HPDE6-E6E7 (cell line): ENCODE measurements around the gene NEO1.

ENCODE experiments used
- DNase-seq: peaks from one replicate; pipeline ENCODE4 v3.0.0; 2011; ENCODE audit warnings: missing footprints; ENCODE audit errors: extremely low spot score

NEO1 gene, protein sequence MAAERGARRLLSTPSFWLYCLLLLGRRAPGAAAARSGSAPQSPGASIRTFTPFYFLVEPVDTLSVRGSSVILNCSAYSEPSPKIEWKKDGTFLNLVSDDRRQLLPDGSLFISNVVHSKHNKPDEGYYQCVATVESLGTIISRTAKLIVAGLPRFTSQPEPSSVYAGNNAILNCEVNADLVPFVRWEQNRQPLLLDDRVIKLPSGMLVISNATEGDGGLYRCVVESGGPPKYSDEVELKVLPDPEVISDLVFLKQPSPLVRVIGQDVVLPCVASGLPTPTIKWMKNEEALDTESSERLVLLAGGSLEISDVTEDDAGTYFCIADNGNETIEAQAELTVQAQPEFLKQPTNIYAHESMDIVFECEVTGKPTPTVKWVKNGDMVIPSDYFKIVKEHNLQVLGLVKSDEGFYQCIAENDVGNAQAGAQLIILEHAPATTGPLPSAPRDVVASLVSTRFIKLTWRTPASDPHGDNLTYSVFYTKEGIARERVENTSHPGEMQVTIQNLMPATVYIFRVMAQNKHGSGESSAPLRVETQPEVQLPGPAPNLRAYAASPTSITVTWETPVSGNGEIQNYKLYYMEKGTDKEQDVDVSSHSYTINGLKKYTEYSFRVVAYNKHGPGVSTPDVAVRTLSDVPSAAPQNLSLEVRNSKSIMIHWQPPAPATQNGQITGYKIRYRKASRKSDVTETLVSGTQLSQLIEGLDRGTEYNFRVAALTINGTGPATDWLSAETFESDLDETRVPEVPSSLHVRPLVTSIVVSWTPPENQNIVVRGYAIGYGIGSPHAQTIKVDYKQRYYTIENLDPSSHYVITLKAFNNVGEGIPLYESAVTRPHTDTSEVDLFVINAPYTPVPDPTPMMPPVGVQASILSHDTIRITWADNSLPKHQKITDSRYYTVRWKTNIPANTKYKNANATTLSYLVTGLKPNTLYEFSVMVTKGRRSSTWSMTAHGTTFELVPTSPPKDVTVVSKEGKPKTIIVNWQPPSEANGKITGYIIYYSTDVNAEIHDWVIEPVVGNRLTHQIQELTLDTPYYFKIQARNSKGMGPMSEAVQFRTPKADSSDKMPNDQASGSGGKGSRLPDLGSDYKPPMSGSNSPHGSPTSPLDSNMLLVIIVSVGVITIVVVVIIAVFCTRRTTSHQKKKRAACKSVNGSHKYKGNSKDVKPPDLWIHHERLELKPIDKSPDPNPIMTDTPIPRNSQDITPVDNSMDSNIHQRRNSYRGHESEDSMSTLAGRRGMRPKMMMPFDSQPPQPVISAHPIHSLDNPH (N-terminal part only)

DNA sequence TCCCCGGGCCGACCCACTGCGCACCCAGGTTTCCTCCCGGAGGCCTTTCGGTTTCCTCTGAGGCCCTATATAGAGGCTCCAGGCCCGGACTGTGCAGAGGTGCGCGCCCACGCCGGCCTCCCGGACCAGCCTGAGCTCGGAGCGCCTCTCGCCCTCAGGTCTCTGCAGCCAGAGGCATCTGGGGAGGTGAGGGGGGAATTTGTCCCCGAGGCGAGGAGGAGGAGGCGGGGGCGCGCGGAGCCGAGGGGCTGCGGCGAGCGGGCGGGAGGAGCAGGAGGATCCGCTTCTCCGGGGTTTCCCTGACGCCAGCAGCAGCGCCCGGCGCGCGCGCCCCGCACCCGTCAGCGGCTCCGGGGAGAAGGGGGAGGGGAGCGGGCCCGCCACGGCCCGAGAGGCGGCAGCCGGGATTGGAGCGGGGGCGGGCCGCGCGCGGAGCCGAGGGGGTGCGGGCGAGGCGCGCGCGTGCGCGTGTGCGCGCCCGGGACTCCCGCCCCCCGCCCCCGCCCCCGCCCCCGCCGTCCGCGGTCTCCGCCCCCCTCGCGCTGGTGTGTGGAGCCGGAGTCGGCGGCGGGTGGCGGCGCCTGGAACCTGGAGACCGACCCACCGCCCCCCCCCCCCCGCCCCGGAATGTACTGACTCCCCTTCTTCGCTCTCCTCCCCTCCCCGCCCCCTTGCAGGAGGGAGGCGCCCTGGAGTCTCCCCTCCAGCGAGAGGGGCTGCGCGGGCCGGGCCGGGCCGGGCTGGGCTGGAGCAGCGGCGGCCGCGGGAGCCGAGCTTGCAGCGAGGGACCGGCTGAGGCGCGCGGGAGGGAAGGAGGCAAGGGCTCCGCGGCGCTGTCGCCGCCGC lies at the start of gene NEO1:
TSS of gene NEO1 (plus strand) at position 657 of the 846 bp plus-strand sequence. CDS start 213 bp downstream, outside the sequence.
- peak; percentile 54 for DNase-seq

- DNase-seq, result no peak
Measured at GRCh38 chr15:73004462-73004861, 47.8 kb upstream of the NEO1 start.

DNA sequence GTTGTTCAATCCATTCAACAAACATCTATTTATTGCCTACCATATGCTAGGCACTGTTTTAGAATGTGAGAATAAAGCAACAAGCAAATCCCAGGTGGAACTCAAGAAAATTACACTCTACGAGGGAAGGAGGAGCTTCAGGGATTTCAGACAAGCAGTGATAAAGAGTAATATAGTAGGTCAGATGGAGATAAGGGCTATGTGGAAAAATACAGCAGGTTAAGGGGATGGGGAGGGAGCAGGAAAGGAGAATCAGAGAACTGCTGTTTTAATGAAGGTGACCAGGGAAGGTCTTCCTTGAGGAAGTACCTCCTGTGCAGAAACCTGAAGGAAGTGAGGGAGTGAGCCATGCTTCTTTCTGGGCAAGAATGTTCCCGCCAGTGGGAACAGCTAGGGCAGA lies 47.2 kb upstream of the NEO1 start:
- DNase-seq, result no peak

- DNase-seq, result no peak
Measured at GRCh38 chr15:73005446-73005845, 46.8 kb upstream of the NEO1 start.

- DNase-seq, result no peak
Measured at GRCh38 chr15:73006523-73006922, 45.7 kb upstream of the NEO1 start.

GRCh38 chr15:73009066-73010056 lies 42.9 kb upstream of the NEO1 start:
- DNase-seq, result peak; percentile 11

GRCh38 chr15:73010154-73011152 lies 41.8 kb upstream of the NEO1 start:
- no peak for DNase-seq

GRCh38 chr15:73014904-73015303 lies 37.4 kb upstream of the NEO1 start:
- no peak for DNase-seq

GRCh38 chr15:73015493-73015892 lies 36.8 kb upstream of the NEO1 start:
- no peak for DNase-seq

DNA sequence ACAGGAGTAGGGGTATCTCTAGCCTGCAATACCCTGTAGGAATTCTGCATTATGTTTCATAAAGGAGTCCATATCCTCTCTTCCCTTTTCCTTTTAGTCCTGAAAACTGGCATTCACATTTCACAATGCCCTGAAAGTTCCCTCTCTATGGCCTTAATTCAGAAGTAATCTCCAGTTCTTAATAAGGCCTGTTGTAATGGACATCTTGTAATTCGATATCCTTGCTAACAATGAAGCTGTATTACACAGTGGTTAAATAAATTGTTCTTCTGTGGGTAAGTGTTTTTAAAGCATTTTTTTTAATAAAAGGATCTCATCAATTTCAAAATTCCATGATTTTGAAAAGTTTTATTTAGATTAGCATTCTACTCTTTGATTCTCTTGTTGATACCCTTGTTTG lies 34.3 kb upstream of the NEO1 start:
- DNase-seq, result no peak

GRCh38 chr15:73019154-73019553 lies 33.1 kb upstream of the NEO1 start:
- DNase-seq, result no peak

- no peak for DNase-seq
Measured at GRCh38 chr15:73019601-73020146, 32.6 kb upstream of the NEO1 start.

DNA sequence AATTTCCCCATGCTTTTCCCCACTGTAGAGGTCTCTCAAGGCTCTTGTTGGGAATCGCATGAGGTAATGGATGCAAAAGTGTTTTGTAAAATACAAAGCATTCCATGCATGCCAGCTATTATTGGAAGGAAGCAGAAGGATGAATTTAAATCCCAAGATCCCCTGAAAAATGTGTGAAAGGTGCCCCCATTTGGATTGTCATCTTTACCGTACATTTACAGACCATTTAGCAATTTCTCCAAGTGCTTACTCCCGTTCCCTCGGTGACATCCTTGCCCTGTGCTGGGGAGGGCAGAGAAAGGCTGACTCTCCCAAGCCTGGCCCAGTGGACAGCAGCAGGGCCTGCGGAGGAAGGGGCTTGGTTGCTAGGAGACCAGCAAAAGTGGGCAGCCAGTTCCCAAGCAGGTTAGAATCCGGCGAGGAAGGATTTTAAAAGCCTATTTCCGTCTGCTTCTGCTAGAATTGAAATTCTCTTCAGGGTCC lies 31.1 kb upstream of the NEO1 start:
- DNase-seq, result no peak

DNA sequence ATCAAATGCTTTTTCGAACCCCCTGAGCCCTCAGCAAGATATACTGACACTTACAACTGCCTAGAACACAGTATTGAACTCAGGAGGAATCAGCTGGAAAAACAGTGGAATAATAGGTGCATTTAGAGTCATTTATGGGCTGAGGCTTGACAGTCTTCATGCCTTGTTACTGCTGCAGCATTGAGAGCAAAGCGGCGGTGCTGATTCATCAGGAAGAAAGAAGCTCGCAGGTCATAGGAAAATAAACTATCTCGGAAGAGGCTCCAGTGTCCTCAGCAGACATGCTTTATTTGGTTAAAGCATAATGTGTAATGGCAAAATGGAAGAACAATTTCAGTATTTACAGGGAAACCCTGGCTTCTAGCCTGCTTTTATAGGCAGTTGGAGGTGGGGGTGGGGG lies 30.1 kb upstream of the NEO1 start:
- DNase-seq, result no peak

- DNase-seq, result no peak
Measured at GRCh38 chr15:73023071-73023470, 29.2 kb upstream of the NEO1 start.

DNA sequence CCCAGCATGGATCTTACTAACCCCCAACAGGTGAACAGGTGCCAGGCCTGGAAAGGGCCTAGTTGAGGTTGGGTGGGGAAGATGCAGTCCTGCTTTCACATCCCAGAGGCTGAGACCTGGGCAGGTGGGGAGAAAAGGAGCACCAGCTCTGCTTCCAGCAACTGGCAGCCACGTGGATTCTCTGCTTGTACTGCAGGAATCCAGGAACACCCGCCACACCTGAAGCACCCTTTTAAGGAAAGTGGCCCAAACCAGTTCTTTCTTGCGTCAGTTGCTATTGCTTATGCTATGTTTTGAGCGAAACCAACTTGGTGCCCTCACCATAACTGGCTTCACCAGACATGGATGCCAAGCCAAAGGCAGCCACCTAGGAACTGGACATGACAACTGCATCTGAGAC lies 28.1 kb upstream of the NEO1 start:
- DNase-seq, result no peak

DNA sequence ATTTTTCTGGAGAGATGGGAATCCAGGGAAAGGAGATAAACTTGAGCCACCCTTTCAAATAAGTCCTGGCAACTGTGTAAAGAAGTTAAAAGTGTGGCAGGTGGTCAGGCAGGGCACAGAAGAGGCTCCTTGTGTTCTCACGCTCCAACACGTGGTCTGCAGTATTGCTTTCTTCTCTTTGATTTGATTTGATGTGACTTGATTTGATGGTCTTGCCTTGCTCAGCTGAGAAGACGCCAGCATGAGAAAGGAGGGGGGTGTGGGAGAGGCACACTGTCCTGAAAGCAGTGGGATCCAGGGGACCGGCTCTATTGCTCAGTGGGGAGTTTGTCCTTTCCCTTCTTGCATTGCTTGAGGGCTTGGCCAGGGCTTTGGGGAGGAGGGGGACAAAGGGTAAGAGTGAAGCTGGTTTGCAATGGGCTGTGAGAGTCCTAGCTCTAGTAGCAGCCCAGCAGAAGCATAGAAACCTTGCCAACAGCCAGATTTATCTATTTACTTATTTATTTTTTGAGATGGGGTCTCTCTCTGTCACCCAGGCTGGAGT lies 25.7 kb upstream of the NEO1 start:
- no peak for DNase-seq

DNA sequence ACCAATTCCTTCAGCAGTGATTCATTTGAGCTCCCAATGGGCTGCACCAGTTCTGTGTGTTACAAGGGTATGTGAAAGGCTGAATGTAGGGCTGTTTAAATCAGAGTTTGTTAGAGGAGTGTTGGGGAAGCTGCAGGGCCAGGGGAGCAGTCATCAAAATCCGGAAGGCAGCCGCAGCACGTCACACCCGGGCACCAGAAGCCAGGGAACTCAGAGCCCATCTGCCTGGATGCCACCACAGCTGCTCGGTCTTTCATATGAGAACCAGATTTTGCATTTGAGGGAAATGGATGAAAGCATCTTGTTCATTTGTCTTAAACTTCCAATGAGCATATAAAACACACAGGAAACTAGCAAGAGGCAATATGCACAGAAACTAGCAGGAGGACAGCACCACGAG lies 24.2 kb upstream of the NEO1 start:
- DNase-seq, result no peak
